GM12874 (cell line): ENCODE measurements around the gene VSTM2A.

ENCODE experiments used
- CTCF ChIP-seq: IDR thresholded peaks from 2 replicates; pipeline ENCODE4 v1.5.1; 2011; ENCODE audit warnings: low read depth, mild to moderate bottlenecking, control low read depth, low read length, moderate library complexity; ENCODE audit not compliant: insufficient read depth

Gene VSTM2A

GRCh38 chr7:54546081-54546985 lies 4.2 kb downstream of the VSTM2A start:
- 0 out of 2 replicates have a peak, but pooled peaks have one; percentile 9 for TF ChIP-seq CTCF

GRCh38 chr7:54546986-54547314 lies 4.8 kb downstream of the VSTM2A start:
- no peak for TF ChIP-seq CTCF

GRCh38 chr7:54550471-54550870 lies 8.3 kb downstream of the VSTM2A start:
- no peak for TF ChIP-seq CTCF

GRCh38 chr7:54556121-54556520 lies 13.9 kb downstream of the VSTM2A start:
- TF ChIP-seq CTCF = no peak

- TF ChIP-seq CTCF = no peak
Observed at GRCh38 chr7:54559401-54559800, 17.2 kb downstream of the VSTM2A start.

- TF ChIP-seq CTCF = no peak
Observed at GRCh38 chr7:54560198-54560597, 18.0 kb downstream of the VSTM2A start.

GRCh38 chr7:54560723-54561122 lies 18.5 kb downstream of the VSTM2A start:
- no peak for TF ChIP-seq CTCF
